DLD1 (cell line): ENCODE data around the gene FYCO1.

Experiments
- in situ Hi-C: cut with HindIII; loops from 2 replicates; pipeline ENCODE4 v1.10.0; 2017; ENCODE audit warnings: low sequenced_read_pairs

FYCO1 gene

GRCh38 chr3:45892161-45892560 lies 103.5 kb downstream of the FYCO1 start:
- in situ Hi-C loops: no loop called here

- in situ Hi-C loops: no loop called here
These were observed 105.2 kb downstream of the FYCO1 start for GRCh38 chr3:45890405-45890804.

GRCh38 chr3:45889337-45889736 lies 106.3 kb downstream of the FYCO1 start:
- in situ Hi-C loops: no loop called here

- in situ Hi-C loops: no loop called here
These were observed 107.7 kb downstream of the FYCO1 start for GRCh38 chr3:45887759-45888511.

GRCh38 chr3:45887285-45887684 lies 108.3 kb downstream of the FYCO1 start:
- in situ Hi-C loops: no loop called here

GRCh38 chr3:45885979-45886705 lies 109.5 kb downstream of the FYCO1 start, which contains the start of gene CCR9:
CCR9 (plus strand) TSS chr3:45886543; CDS start chr3:45894934, 8,391 bp downstream.
- in situ Hi-C loops: no loop called here

GRCh38 chr3:45884368-45885201 lies 111.0 kb downstream of the FYCO1 start:
- in situ Hi-C loops: no loop called here

GRCh38 chr3:45881078-45882022 lies 114.3 kb downstream of the FYCO1 start:
- in situ Hi-C loops: no loop called here

GRCh38 chr3:45880725-45881077 lies 114.9 kb downstream of the FYCO1 start:
- in situ Hi-C loops: no loop called here

- in situ Hi-C loops: no loop called here
These were observed 117.5 kb downstream of the FYCO1 start for GRCh38 chr3:45878124-45878523.

GRCh38 chr3:45874677-45875346 lies 120.8 kb downstream of the FYCO1 start:
- in situ Hi-C loops: no loop called here

GRCh38 chr3:45873638-45874037 lies 122.0 kb downstream of the FYCO1 start:
- in situ Hi-C loops: no loop called here

GRCh38 chr3:45873036-45873435 lies 122.6 kb downstream of the FYCO1 start:
- in situ Hi-C loops: no loop called here

- in situ Hi-C loops: no loop called here
These were observed 123.1 kb downstream of the FYCO1 start for GRCh38 chr3:45872569-45872968.

- in situ Hi-C loops: no loop called here
These were observed 123.8 kb downstream of the FYCO1 start for GRCh38 chr3:45871780-45872179.

GRCh38 chr3:45870099-45870498 lies 125.5 kb downstream of the FYCO1 start:
- in situ Hi-C loops: no loop called here

GRCh38 chr3:45869638-45870037 lies 126.0 kb downstream of the FYCO1 start:
- in situ Hi-C loops: no loop called here

- in situ Hi-C loops: no loop called here
These were observed 127.0 kb downstream of the FYCO1 start for GRCh38 chr3:45868650-45869049.

GRCh38 chr3:45868213-45868612 lies 127.4 kb downstream of the FYCO1 start:
- in situ Hi-C loops: no loop called here
